Brain microvascular endothelial cell (primary cell): ENCODE data around the gene DOC2B.
"Not testable (repeated sequence)": the region's sequence is repeated elsewhere in the genome, so short reads cannot be mapped to it uniquely, and the experiment has no call there.

Experiments used
- DNase-seq: peaks from one replicate; pipeline ENCODE4 v3.0.0-alpha.2; 2020
- H3K27ac ChIP-seq: fragments of 250-450 bp; sonication (Bioruptor Pico); 2 replicates; pipeline ENCODE4 v1.5.1; 2020; ENCODE audit warnings: mild to moderate bottlenecking, moderate library complexity
- H3K27me3 ChIP-seq: fragments of 250-450 bp; sonication (Bioruptor Pico); replicated peaks from 2 replicates; pipeline ENCODE4 v1.5.1; 2020; ENCODE audit warnings: mild to moderate bottlenecking
- H3K36me3 ChIP-seq: fragments of 250-450 bp; sonication (Bioruptor Pico); replicated peaks from 2 replicates; pipeline ENCODE4 v1.5.1; 2020; ENCODE audit warnings: mild to moderate bottlenecking
- H3K4me3 ChIP-seq: 2 replicates; pipeline ENCODE4 v1.5.1; 2011; ENCODE audit warnings: low read depth, mild to moderate bottlenecking, control low read depth, low read length, moderate library complexity
- CTCF ChIP-seq: IDR thresholded peaks from 2 replicates; pipeline ENCODE4 v1.5.1; 2011; ENCODE audit warnings: low read depth, mild to moderate bottlenecking, moderate library complexity, low read length, control low read depth, inconsistent platforms; ENCODE audit errors: missing control alignments
- in situ Hi-C: cut with HindIII; loops from 2 replicates; pipeline ENCODE4 v1.10.0; 2017; ENCODE audit warnings: low sequenced_read_pairs, low pct_ligation_motif_present

Gene DOC2B

GRCh38 chr17:210402-210801 is 29.0 kb upstream of the DOC2B start:
- no peak for TF ChIP-seq CTCF
- in situ Hi-C loops: no loop called here

GRCh38 chr17:208429-208828 is 27.0 kb upstream of the DOC2B start:
- Histone ChIP-seq H3K27ac (no peak overlapping the region), H3K27me3 (peaks cover 2% of the 10 kb centered on the region), H3K4me3 (no peak overlapping the region), H3K36me3 (no peaks in the 10 kb centered on the region)
- no peak for TF ChIP-seq CTCF
- DNase-seq: no peak
- in situ Hi-C loops: no loop called here

More at GRCh38 chr17:210402-210801, 29.0 kb upstream of the DOC2B start:
- no peaks in the 10 kb centered on the region for H3K27me3 ChIP-seq
- H3K36me3 ChIP-seq: no peaks in the 10 kb centered on the region
- H3K4me3 ChIP-seq: no peak overlapping the region
- no peak overlapping the region for H3K27ac ChIP-seq
- DNase-seq: no peak

GRCh38 chr17:207775-208174 is 26.3 kb upstream of the DOC2B start:
- peaks cover 2% of the 10 kb centered on the region for H3K27me3 ChIP-seq
- no peak overlapping the region for H3K4me3 ChIP-seq
- in situ Hi-C loops: no loop called here
- no peak overlapping the region for H3K27ac ChIP-seq
- no peak for TF ChIP-seq CTCF
- H3K36me3 ChIP-seq: no peaks in the 10 kb centered on the region
- DNase-seq: no peak

- in situ Hi-C loops: no loop called here
- TF ChIP-seq CTCF: no peak
- no peak for DNase-seq
- H3K4me3 ChIP-seq: no peak overlapping the region
- no peak overlapping the region for H3K27ac ChIP-seq
- no peaks in the 10 kb centered on the region for H3K36me3 ChIP-seq
- peaks cover 2% of the 10 kb centered on the region for H3K27me3 ChIP-seq
Measured at GRCh38 chr17:206941-207560, 25.6 kb upstream of the DOC2B start.

- H3K27ac ChIP-seq, DNase-seq, in situ Hi-C loops, H3K36me3 ChIP-seq, H3K4me3 ChIP-seq, H3K27me3 ChIP-seq: not testable (repeated sequence)
Measured at GRCh38 chr17:206484-206883, 25.0 kb upstream of the DOC2B start.

- no peak overlapping the region for H3K4me3 ChIP-seq
- no peaks in the 10 kb centered on the region for H3K36me3 ChIP-seq
- no peak for TF ChIP-seq CTCF
- in situ Hi-C loops: no loop called here
- H3K27me3 ChIP-seq: peaks cover 2% of the 10 kb centered on the region
- no peak overlapping the region for H3K27ac ChIP-seq
- no peak for DNase-seq
Measured at GRCh38 chr17:205817-206216, 24.4 kb upstream of the DOC2B start.
